NCI-H345 treated with DMSO at 0.1 percent for 48 hours (cell line): ENCODE results near the gene IRX2.

Experiments
- DNase-seq: peaks from one replicate; lab custom pipeline; 2025; ENCODE audit not compliant: unreplicated experiment; lab: John Stamatoyannopoulos, UW

The IRX2 gene

DNA sequence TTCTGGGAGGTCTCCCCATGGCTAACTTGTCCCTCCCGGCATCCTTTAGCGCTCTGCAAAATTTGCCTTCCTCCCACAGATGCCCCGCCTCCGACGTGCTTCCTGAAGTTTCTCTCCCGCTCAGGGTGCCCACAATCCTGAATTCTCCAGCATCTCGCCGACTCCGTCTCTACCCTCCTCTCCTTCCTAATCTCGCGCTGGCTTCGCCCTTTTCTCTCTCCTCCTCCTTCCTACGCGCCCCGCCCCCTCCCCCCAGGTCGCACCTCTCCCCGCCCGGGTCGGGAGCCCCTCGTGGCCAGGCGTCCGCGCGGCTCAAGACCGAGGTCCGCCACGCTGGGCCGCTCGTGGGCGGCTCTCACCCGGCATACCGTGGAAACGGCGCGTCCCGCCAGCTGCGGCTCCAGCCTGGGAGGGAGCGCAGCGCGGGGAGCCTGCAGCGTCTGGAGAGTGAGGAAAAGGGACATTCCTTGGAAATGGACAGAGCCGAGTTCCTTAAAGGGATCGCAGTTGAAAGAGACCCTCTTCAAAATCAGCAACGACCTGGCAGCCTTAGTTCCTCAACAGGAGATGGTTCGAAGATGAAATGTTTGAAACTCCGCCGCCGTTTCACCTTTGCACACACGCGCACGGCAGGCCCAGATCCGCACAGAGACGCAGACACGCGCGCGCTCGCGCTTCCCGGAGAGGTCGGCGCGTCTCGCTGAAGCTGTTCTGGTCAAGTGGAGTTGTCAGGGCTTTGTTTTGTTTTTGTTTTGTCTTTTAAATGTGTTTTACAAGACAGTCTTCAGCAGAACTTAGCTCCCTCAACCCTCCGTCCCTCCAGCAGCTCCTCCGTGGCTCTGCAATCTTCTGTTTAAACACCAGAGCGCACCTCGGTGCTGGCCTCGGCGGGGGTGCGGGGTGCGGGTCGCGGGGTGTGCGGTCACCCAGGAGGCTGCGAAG is 5.0 kb upstream of the IRX2 start:
- no peak for DNase-seq

DNA sequence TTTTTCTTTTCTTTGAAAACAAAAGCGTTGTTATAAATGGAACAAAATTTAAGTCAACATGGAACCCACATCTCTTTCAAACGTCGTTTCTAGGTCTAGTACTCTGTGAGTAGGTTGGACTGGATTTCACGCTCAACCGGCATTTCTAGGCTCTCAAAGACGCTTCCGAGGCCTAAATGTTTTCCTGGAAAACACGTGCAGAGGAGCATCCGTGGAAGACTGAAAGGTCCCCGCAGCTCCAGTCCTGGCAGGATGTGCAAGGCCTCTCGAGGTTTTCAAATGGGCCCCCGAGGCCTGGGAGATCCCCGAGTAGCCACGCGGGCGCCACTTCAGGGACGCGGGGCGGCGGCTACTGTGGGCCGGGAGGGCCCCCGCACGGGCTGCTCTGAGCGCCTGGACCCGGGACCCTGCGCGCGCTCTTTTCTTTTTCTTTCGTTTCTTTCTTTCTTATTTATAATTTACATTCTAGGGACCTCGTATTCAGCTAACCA is 4.2 kb upstream of the IRX2 start:
- no peak for DNase-seq

DNA sequence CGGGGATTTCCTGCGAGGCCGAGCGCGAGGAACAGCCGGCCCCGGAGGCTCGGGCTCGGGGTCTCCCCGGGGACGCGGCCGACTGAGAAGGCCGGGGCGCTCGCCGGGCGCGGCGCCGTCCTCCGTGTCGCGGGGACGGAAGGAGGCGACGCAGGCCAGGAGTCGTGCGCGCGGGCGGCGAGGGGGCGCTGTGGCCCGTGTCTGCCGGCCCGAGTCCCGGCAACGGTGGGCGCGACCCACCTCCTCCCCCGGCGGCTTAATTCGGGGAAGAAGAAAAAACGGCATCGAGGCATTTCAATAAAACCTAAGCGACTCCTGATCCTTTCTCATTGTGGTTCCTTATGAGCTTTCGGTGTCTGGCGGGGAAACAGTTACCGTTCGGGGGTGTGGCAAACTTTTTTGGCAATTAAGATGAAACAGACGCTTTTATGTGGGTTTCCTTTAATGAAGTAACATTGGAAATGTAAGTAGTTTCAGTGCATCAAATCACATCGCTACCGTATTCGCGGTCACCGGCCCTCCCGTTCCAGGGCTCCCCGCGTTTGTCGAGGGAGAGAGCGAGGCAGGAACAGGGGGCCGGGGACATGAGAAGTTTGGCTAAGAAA is 3.7 kb upstream of the IRX2 start:
- no peak for DNase-seq

DNA sequence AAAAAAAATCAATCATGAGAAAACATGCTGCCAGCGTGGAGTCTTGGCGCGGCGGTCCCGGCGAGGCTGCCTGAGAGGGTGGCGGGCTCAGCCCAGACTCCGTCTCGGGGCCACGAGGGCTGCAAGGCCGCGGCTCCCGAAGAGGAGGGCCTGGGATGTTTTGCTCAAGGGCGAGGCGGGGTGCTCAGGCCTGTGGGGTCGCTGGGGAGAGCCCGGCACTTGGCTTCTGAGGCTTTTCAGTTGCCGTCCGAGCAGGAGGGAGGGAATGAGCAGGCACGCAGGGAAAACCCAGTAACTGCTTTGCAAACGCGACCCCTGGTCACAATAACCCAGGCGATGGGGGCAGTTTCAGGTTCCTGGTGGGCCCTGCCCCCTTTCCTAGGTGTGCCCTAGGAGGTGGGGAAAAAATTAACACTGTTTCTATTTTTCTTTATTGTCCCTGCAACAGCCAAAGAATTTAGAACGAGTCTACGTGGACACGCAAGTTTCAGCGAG is 3.2 kb upstream of the IRX2 start:
- DNase-seq, result no peak

DNA sequence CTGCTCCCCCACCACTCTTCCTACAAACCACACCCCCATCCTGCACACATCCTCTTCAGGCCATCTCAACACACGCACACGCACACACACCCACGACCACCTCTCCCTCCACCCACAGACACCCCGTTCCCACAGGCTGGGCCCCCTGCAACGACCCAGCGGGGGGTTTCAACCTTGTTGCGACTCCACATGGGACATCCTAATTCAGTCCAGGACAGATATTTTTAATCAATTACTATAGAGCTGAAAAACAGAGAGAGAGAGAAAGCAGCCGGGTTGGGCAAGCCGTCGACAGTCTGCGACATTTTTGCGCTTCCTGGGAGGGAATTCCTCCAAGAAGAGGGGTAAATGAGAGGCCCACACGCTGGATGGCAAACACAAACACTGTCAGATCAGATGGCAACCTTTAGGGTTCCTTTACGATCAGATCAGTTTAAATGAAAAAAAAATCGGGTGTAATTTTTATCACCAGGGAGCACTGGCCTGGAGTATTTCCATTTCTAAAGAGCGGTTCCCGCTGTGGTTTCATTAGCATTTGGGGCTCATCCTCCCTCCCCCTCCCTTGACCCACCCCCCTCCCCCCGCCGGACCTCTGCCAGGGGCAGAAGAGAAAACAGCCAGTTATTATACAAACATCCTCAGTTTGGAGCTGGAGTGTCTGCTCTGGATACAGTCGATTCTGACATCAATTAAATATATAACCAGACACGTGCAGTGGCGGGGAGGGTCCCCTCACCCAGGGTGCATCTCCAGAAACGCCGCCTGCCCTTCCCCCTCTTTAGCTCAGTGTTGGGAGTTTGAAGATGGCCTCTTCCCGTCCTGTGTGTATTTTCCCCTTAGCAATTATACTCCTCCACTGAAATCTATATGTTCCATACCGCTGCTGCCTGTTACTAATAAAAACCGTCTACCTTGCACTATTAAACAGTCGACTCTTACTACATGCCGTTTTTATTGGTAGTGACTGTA is 2.3 kb upstream of the IRX2 start:
- no peak for DNase-seq

DNA sequence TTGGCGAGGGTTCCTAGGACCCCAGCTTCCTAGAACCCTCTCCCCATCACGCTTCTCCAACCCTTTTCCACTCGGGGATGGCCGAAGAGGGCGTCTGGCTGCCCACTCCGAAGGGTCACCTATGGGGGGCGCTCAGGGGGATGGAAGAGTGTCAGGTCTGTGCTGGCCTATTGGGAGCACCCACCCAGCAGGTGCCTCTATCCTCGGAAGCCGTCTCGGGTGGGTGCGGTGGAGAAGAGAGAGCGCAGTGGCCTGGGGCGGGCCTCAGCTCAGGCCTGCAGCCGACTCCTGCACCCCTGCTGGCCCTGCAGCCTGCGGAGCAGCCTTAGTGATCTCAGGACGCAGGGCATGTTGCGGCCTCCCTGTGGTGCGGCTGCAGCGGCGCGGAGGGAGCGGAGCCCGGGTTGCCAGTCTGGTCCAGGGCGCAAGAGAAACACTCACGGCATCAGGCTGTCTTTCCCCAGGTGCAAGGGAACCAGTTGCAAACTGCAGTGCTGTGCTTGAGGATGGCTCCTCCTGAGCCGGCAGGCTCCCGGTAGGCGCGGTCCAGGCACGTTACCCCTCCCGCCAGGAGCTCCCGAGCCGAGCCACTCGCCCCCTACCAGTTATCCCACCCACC is 1.5 kb upstream of the IRX2 start:
- DNase-seq, result no peak

DNA sequence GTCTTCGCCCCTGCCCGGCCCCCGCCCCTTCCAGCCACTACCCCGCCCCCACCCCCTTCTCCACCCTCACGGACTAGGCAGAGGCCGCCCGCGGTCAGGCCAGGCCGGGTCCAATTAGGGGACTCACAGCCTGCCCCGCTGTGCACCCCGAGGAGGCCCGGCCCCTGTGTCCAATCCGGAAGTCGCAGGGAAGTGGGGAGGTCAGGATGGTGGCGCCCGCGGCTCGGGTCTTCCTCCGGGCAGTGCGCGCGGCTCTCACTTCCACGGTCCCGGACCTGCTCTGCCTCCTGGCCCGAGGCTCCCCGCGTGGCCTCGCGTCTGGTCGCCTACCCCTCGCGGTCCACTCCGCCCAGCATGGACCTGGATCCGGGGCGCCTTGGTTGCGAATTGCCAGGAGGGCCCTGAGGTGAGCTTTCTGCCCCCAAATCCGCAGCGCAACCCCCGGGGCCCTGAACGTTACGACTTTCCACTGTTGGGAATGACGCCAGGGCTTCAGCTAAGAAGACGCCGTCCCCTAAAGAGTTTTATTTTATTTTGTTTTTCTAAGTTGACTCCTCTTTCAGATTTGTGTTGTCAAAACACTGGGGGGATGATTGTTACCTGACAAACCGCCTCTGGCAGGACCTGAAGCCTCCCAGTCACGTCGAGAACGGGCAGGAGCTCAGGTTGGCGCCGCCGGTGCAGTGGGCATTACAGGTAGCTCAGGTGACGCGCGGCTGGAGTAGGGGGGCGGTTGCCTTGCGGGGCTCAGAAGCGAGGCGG is 763 bp upstream of the IRX2 start:
- peak; percentile 23 for DNase-seq

DNA sequence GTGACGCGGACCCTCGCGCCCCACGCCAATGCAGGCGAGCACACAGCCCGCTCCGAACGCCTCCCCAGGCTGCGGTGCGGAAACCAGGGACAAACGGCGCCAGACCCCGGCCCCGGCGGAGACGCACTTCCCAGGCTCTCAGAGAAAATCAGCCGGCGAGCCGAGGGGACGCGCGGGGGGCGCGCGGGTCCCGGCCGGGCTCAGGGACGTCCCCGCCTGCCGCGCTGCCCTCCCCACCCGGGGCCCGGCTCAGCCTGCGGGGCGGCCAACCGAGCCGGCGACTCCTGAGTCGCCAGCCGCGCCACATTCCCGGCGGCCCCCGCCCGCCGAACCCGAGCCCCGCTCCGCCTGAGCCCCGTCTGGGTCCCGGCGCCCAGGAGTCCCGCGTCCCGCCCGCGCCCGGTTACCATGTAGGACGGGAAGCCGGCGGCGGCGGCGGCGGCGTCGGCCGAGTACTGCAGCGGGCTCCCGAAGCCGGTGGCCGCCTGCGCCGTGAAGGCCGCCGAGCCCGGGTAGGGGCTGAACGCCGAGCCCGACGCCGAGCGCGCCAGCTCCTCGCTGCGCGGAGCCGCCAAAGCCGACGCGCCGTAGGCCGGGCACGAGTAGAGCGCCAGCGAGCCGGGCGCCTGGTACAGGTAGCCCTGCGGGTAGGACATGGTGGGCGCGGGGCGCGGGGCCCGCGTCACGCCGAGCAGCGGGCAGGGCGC is 566 bp downstream of the IRX2 start:
- no peak for DNase-seq

DNA sequence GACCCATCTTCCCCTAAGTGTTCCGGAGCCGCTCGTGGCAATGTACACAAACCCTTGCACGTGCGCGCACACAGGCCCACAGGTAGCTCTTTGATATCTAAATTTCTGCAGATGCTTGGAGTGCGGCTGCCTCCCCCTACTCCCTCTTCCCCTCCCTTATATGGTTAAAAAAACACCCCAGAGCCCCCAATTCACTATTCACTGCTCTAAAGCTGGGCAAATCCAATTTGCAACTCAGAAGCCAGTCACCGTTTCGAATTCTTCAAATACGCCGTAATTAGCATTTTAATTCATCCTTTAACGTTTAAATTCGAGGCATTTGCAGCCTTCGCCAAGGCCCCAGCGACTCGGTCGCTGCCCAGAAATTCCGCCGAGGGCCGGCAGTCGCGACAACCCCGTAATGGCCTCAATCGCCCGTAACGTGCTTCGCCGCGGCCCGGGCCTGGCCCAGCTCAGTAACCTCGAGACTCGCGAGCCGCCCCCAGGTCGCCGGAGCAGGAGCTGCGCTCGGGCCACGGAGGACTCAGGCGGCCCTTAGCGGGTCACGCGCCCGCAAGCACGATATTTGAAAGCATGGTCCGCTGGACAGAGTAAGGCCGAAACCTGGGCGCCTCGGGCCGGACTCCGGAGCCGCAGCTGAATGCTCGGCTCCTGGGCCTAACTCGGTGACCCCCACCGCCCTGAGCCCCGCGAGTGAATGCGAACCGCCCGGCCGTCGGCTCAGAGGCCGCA is 1.3 kb downstream of the IRX2 start:
- no peak for DNase-seq

DNA sequence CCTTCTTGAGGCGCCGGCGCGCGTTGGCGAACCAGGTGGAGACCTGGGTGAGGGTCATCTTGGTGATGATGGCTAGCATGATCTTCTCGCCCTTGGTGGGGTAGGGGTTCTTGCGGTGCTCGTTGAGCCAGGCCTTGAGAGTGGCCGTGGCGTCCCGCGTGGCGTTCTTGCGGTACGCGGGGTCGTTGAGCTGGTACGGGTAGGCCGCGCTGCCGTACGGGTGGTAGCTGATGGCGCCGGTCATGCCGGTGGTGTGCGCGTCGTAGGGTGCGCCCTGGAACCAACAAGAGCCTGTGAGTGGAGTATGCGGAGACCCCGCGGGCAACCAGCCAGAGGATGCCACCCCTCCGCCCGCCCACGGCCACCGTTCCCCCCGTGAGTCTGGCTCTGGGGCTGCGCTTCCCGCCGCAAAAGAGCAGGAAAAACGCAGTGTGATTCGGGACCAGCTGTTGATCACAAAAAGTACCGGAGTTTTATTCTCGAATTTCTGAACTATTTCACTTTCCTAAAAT is 1.9 kb downstream of the IRX2 start:
- no peak for DNase-seq

DNA sequence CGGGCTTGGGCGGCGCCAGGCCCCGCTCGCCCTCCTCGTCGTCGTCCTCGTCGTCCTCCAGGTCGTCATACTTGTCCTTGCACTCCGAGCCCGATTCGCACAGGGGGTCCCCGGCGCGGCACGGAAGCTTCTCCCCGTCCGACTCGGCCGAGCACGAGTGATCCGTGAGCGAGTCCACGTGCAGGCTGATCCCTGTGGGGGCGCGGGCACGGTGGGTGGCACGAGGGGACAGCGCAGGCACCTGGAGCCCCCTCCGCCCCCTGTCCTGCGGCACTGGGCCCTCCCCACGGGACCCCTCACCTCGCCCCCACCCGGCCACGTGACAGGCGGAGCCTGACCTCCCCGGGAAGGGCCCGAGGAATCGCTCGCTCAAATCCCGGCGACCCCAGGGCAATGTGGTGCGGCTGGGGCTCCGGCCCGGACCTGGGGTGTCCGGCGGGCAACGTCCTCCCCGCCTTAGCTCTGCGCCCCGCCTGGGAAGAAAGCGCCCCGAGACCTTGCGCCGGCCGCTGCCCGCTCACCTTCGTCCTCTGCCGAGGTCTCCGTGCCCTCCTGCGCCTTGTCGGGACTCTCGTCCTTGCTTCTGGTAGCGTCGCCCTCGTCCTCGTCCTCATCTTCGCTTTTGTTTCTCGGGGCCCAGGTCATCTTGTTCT is 2.5 kb downstream of the IRX2 start:
- no peak for DNase-seq

DNA sequence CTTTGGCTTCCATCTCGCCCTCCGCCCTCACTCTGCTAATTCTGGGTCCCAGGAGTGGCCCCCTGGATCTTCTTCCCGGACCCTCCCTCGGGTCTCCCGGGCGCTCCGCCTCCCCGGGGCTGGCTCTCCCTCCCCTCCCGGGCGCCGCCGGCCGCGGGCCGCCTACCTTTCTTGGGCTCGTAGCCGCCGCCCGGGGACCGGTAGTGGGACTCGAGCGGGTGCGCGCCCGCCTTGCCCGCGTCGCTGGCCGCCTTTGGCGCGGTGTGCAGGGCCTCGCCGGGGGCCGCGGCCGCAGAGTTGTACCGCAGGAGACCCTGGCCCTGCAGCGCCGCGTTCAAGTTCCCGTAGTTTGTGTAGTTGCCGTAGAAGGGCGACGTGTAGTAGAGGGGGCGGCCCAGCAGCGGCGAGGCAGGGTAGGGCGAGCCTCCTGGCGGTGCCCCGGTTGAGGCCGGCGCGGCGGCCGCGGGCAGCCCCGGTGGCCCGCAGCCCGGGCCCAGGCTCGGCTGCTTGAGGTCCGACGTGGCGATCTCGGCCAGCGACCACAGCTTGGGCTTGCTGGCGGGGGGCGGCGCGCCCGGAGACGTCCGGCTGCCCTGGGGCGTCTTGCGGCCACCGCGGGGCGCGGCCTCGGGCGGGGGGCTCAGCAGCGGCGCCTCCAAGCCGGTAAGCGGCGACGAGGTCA is 3.2 kb downstream of the IRX2 start:
- no peak for DNase-seq

DNA sequence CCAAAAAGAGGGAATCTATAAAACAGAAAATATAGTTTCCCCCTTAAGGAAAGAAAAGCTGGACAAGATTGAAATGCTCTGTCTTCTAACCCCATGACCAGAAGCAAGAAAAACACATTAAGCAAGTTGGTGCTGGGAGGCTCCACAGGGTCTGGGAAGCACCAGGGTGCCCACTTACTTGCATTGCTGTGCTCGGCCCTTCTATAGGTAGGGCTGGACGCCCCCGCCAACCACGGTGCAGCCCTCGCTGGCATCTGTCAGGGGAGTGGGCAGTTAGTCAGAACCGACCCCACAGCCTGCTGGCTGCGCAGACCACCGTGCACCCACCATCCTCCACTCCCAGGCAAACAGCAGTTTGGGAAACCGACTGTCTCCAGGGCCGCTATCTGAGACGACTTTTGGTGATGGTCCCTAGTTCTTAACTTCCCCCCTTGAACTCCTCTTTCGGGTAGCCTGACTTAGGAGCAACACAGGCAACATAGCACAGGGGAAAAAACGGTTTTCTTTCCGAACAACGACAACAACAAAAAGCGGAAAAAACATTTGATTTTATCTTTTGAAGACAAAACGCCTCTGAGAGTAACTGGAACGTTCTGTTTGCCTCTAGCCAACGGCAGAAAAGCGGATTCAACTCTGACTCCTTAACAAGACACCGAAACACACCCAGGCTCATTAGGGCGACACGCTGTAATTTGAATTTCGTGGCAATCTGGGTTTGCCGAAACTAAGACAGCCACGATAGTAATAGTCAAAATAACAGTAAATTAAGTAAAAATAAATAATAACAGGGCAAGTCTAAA is 3.9 kb downstream of the IRX2 start:
- DNase-seq, result no peak

DNA sequence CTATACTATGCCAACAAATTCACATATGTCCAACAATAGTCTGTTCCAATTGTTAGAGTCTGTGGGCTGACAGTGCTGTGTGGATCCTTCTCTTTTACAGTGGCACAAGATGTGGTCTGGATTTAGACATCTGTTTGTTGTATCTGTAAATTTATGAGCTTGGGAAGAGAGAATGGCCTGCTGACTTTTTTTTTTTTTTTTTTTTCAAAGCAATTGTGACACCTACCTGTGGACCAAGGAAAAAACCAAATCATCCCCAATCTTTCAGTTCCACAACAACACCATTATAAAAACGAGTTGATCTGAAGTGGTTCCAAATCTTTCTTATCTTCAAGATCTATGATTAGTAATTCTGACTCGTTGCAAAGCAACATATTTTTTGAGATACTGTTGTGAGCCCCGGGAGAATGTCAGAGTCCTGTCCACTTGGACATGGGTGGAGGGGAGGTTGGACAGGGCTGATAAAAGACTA is 4.9 kb downstream of the IRX2 start:
- no peak for DNase-seq

DNA sequence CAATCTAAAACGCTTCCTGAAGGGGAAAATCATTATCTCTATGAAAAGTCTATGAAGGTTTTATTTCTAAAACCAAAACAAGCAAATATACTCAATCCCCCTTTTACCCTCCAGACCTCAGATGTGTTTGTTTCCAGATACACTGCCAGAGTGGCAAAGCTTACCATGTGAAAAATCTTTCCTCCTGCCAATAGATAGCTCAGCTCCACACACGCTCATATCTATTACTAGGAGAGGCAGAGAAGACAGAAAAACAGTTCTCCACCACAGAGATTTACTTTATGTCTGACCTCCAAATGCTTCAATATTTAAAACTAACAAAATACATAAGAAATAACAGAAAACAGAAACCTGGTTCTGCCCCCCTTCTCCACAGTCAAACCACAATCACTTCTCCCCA is 7.0 kb downstream of the IRX2 start:
- DNase-seq, result no peak

DNA sequence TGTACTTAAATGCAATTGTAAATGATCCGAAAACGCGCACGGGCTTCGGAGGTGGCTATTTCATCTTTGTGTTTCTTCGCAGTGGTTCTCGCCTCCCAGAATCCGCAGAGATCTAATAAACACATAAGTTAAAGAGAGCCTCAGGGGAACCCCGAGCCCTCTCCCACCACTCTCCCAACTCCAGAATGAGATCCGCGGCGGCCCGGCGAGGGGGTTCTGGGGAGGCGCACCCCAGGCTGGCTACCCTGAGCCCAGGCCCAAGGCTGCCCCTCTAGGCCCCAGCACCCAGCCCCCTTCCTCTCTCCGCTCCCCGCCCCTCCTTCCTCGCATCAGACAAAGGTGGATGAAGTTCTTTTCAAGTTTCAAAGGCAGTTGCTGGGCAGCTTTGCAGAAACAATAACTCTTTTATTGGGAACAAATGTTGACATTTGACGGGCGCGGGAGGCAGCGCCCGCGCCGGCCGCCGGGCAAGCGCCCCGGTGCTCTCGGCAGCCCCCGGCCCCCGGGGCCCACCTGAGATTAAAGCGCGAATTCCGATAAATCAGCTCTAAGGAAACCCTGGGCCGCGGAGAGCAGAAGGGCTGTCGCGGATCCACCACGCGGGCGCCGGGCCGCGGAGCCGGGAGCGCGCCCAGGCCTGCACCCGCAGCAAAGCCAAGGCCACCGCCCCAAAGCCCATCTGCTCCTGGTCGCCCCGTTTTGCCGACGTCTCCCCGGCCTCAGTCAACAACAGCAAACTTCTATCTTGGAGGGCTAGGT is 8.4 kb downstream of the IRX2 start:
- no peak for DNase-seq
